K562 (cell line): ENCODE data around the gene ASPG. TPM values are rescaled to one million over a fixed set of nuclear protein-coding genes. Genes with fewer than 3 reads are reported as not detected.
A peak's percentile ranks its signal among the peaks of the same experiment; 100 is the strongest.

Source experiments
- ATAC-seq: fragments of 200-7000 bp; cut with Tn5 transposase; 3 replicates; pipeline ENCODE4 v1.9.1; 2020; ENCODE audit warnings: moderate library complexity
- BruUV-seq: library from RNA; stranded (reverse); fragments of 400-500 nt; replicated peaks from 2 replicates; lab custom pipeline; 2021; lab: Mats Ljungman, UMichigan
- CTCF ChIA-PET: fragments of 300-600 bp; formaldehyde crosslinking; extraction: SDS; loops from one replicate; lab custom pipeline; 2021; ENCODE audit warnings: low intra/inter-chr PET ratio; lab: Yijun Ruan, JAX
- POLR2A ChIA-PET: fragments of 300-600, 350-650 bp; sonication (Branson Sonifier 250); formaldehyde crosslinking; extraction: SDS; loops from one replicate; lab custom pipeline; 2021; ENCODE audit warnings: antibody characterized with exemption, inconsistent platforms; lab: Yijun Ruan, JAX
- DNase-seq, 4 experiments: peaks; one replicate each; pipeline versions ENCODE4 v3.0.0 to v3.0.0-alpha.2; 2011 to 2018; ENCODE audit warnings: low spot score in 3 of 4, mixed read lengths in 3 of 4; ENCODE audit errors: extremely low read depth in 1 of 4
- FAIRE-seq: peaks from 2 replicates; lab custom pipeline; 2011; peaks lifted over from hg19 to GRCh38; lab: Jason Lieb, UNC
- H2AFZ ChIP-seq: 2 replicates; pipeline ENCODE4 v1.6.0; 2011; ENCODE audit warnings: low read depth, low read length, control low read depth, inconsistent platforms
- H3K27ac ChIP-seq: fragments of 200-600 bp; 3 replicates; pipeline ENCODE4 v1.8.0; 2011; ENCODE audit warnings: low read depth, mild to moderate bottlenecking, control low read depth, inconsistent platforms, low read length, moderate library complexity, mixed read lengths; ENCODE audit errors: extremely low read depth
- H3K27me3 ChIP-seq, 2 experiments: fragments of 300-600 bp in 1 of 2; 2 replicates in 1 of 2; 3 replicates in 1 of 2; pipeline versions ENCODE4 v1.6.0 to v1.8.0; 2011; ENCODE audit warnings: inconsistent platforms in 2 of 2, low read length in 2 of 2, mild to moderate bottlenecking in 1 of 2, mixed read lengths in 1 of 2, moderate library complexity in 1 of 2; ENCODE audit not compliant: control insufficient read depth in 2 of 2, insufficient read depth in 2 of 2
- H3K36me3 ChIP-seq: fragments of 300-600 bp; 3 replicates; pipeline ENCODE4 v1.8.0; 2011; ENCODE audit warnings: mild to moderate bottlenecking, low read length, inconsistent platforms; ENCODE audit not compliant: control insufficient read depth, insufficient read depth
- H3K4me1 ChIP-seq, 2 experiments: fragments of 200-600 bp in 1 of 2; replicated peaks in 1 of 2; 2 replicates in 1 of 2; 3 replicates in 1 of 2; pipeline versions ENCODE4 v1.5.1 to v1.8.0; 2011; ENCODE audit warnings: inconsistent platforms in 2 of 2, low read length in 2 of 2, mild to moderate bottlenecking in 1 of 2, mixed read lengths in 1 of 2, moderate library complexity in 1 of 2; ENCODE audit not compliant: control insufficient read depth in 2 of 2, insufficient read depth in 2 of 2
- H3K4me2 ChIP-seq: 2 replicates; pipeline ENCODE4 v1.6.1; 2011; ENCODE audit warnings: low read length, control low read depth, inconsistent platforms, mixed read lengths; ENCODE audit not compliant: insufficient read depth
- H3K4me3 ChIP-seq: fragments of 200-600 bp; sonication (generic), shearing (Covaris generic); 2 replicates; pipeline ENCODE4 v1.5.1; 2016; ENCODE audit warnings: control low read depth, inconsistent platforms
- H3K79me2 ChIP-seq: fragments of 200-600 bp; 3 replicates; pipeline ENCODE4 v1.8.0; 2011; ENCODE audit warnings: low read length, inconsistent platforms; ENCODE audit not compliant: control insufficient read depth, insufficient read depth
- H3K9ac ChIP-seq, 2 experiments: 2 replicates each; pipeline versions ENCODE4 v1.6.0 to v1.6.1; 2011; ENCODE audit warnings: low read depth in 2 of 2, low read length in 2 of 2, control low read depth in 1 of 2, inconsistent platforms in 1 of 2, mild to moderate bottlenecking in 1 of 2, mixed read lengths in 1 of 2; ENCODE audit not compliant: insufficient read depth in 1 of 2
- H3K9me1 ChIP-seq: one replicate; pipeline ENCODE4 v1.6.0; 2011; ENCODE audit warnings: inconsistent platforms, mild to moderate bottlenecking, low read length, moderate library complexity; ENCODE audit not compliant: control insufficient read depth, insufficient read depth
- H3K9me3 ChIP-seq: replicated peaks from 2 replicates; pipeline ENCODE4 v1.5.1; 2011; ENCODE audit warnings: low read depth, low read length, inconsistent platforms; ENCODE audit not compliant: control insufficient read depth, insufficient read depth
- H4K20me1 ChIP-seq: replicated peaks from 2 replicates; pipeline ENCODE4 v1.6.1; 2011; ENCODE audit warnings: low read length, inconsistent platforms, mixed read lengths; ENCODE audit not compliant: control insufficient read depth, insufficient read depth
- ATF4 ChIP-seq: fragments of 450-650 bp; formaldehyde crosslinking; IDR thresholded peaks from 2 replicates; pipeline ENCODE4 v1.4.0; 2022; ENCODE audit warnings: mild to moderate bottlenecking, moderate library complexity
- CSDE1 ChIP-seq, 2 experiments: fragments of 450-650 bp; IDR thresholded peaks; 2 replicates each; pipeline ENCODE4 v1.6.1; 2016; ENCODE audit warnings: mild to moderate bottlenecking in 1 of 2
- SMARCA4 ChIP-seq: fragments of 450-650 bp; IDR thresholded peaks from 2 replicates; pipeline ENCODE4 v1.6.1; 2016
- ZBTB5 ChIP-seq: fragments of 450-650 bp; IDR thresholded peaks from 2 replicates; pipeline ENCODE4 v1.6.1; 2017; ENCODE audit warnings: antibody characterized with exemption
- ZFP36 ChIP-seq: fragments of 150-350 bp; IDR thresholded peaks from 2 replicates; pipeline ENCODE4 v1.6.1; 2018; ENCODE audit warnings: low read length, low read depth; ENCODE audit not compliant: partially characterized antibody
- ZNF143 ChIP-seq: sonication (generic); formaldehyde crosslinking; IDR thresholded peaks from 2 replicates; pipeline ENCODE4 v1.9.0; 2022; ENCODE audit warnings: mild to moderate bottlenecking, missing genetic modification reagents
- WGBS: fragments of 100-300 bp; shearing (Covaris generic); methylation state at CpG from one replicate; pipeline ENCODE4 v1.1.6; 2016; ENCODE audit warnings: low coverage, mixed read lengths; ENCODE audit not compliant: insufficient coverage; ENCODE audit errors: missing lambda C conversion rate; 5-methylcytosine and 5-hydroxymethylcytosine counted together
- in situ Hi-C: fragments of 300-500 bp; cut with MboI; formaldehyde crosslinking; loops from 4 replicates; pipeline ENCODE4 v1.15.0; 2018; ENCODE audit warnings: inconsistent platforms, mixed read lengths
- intact Hi-C: fragments of 100-400 bp; cut with micrococcal nuclease; formaldehyde crosslinking; loops from 2 replicates; pipeline ENCODE4 v1.14.2; 2022
- polyA plus RNA-seq, 8 experiments: library from polyadenylated mRNA; depleted of rRNA in 4 of 8; stranded (reverse) in 5 of 8; unstranded in 3 of 8; fragments of >200 nt; fragmentation: Nextera tagmentation in 2 of 8; fragmentation: Illumina TruSeq in 1 of 8; extraction: Ambion mirVana in 2 of 8; extraction: Trizol in 1 of 8; gene quantifications; 2 replicates each; pipeline versions ENCODE4 v1.2.1 to v1.2.3, GENCODE V29; 2011 to 2014; ENCODE audit warnings: inconsistent platforms in 1 of 8, missing spikeins in 1 of 8
- total RNA-seq, 7 experiments: library from RNA; depleted of rRNA in 6 of 7; stranded (reverse); fragments of >200 nt in 6 of 7; fragmentation: Illumina TruSeq in 2 of 7; extraction: Trizol in 2 of 7; gene quantifications; 2 replicates each; pipeline versions ENCODE4 v1.2.1 to v1.2.3, GENCODE V29; 2011 to 2021; ENCODE audit warnings: low replicate concordance in 1 of 7
- TF ChIP-seq, protein P1 (sequence below): fragments of 250-450 bp; sonication (Bioruptor Pico); IDR thresholded peaks from 2 replicates; pipeline ENCODE4 v1.4.0; 2020; ENCODE audit warnings: mild to moderate bottlenecking, moderate library complexity

Gene ASPG
- total and polyA plus RNA-seq, 9 of the 15 experiments (the other 6 are each of a cell fraction or from before 2014, with no cell fraction given), result 0.18 TPM; not detected in 8

DNA sequence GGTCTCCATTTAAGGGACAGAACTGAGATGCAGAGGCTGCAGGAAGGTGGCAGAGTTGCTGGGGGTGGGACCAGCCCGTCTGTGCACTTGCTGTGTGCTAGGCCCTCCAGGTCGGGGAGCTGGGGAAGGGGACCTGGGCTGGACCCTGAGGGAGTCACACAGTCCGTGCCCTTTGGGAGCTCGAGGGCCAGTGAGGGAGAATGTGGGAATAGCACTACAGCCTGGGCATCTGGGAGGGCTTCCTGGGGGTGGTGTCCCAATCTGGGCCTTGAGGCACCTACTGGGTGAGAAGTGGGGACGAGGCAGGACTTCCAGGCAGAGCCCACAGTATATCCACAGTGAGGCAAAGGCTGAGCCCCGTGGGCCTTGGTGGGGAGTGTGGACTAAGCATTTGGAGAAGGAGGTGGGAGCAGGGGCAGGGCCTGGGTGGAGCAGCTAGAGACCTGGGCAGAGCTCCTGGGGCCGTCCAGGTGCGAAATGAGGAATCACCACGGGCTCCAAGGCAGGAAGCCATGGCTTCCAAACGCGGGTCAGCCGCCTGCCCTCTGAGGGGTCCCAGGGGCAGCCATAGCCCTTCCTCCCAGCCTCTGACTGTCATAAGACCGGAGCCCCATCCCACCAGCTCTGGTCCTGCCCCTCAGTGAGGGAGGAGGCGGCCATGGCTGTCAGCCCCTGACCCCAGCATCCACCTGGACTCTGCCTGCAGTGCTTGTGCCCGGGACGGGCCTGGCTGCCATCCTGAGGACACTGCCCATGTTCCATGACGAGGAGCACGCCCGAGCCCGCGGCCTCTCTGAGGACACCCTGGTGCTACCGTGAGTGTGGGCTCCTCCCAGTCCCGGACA, 6.6 kb downstream of the ASPG start:
- Histone ChIP-seq H3K4me2 (no peak overlapping the region), H3K27me3 (peaks cover 0 to 21% of the 10 kb centered on the region in 2 experiments; a peak in 2 of 5 replicates), H3K79me2 (no peaks in the 10 kb centered on the region), H3K9me1 (no peaks in the 10 kb centered on the region), H3K36me3 (no peaks in the 10 kb centered on the region), H3K9me3 (no peaks in the 10 kb centered on the region), H3K27ac (no peak overlapping the region), H4K20me1 (no peaks in the 10 kb centered on the region), H2AFZ (no peak overlapping the region), H3K9ac (no peak overlapping the region), H3K4me1 (peaks cover 0 to 27% of the 10 kb centered on the region in 2 experiments; a peak in 2 of 5 replicates), H3K4me3 (no peak overlapping the region)
- DNase-seq (no peak), FAIRE-seq (no peak), ATAC-seq (no peak)
- intact Hi-C loops (loop anchor here (5.0 kb wide), 1 partner anchor 470 kb away; no protein-coding TSS in a partner anchor), in situ Hi-C loops (no loop called here)
- 4% methylated on average over 5 of the region's 23 CpGs for WGBS
- ChIA-PET POLR2A (interaction anchor here (0.5 to 0.7 kb wide), 3 partner anchors 41 to 82 kb away, joined by 3 read pairs; no protein-coding TSS in a partner anchor), CTCF (no interaction called here)
- BruUV-seq, result no TSS peak
- TF ChIP-seq CSDE1 (IDR thresholded peaks at IDR 0.05), result no peak
- TF ChIP-seq ZFP36, result peak; percentile 84
- TF ChIP-seq ZNF143 (CRISPR knock-in tag), result no peak

DNA sequence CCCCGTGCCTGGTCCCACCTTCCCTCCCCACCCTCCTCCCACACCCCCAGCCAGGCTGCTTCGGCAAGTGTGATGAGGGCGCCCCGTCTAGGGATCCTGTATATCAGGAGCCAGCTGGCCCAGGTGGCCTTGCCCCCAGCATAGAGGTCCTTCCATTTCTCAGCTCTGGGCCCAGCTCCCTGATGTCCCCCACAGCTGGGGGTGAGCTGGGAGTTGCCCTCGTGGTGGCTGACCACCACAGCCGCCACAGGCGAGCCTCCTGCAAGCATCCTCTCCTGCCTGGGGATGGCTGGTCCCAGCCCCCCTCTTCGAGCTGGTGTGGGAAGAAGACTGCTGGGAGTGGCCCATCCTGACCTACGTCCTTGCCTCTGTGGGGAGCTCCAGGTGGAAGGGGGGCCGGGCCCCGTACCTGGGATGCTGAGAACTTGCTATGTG, 7.4 kb downstream of the ASPG start:
- H2AFZ ChIP-seq, result no peak overlapping the region
- ATAC-seq, result no peak
- no peaks in the 10 kb centered on the region for H4K20me1 ChIP-seq
- no peak overlapping the region for H3K4me2 ChIP-seq
- ChIA-PET POLR2A (interaction anchor here (0.7 kb wide), 1 partner anchor 40 kb away, joined by 3 read pairs; no protein-coding TSS in a partner anchor), CTCF (interaction anchor here (2.3 kb wide), 1 partner anchor 547 kb away, joined by 12 read pairs; no protein-coding TSS in a partner anchor)
- no peaks in the 10 kb centered on the region for H3K9me3 ChIP-seq
- WGBS, result 10% methylated on average over 7 of the region's 11 CpGs
- H3K9me1 ChIP-seq, result no peaks in the 10 kb centered on the region
- peaks cover 0 to 23% of the 10 kb centered on the region in 2 experiments; a peak in 2 of 5 replicates for H3K4me1 ChIP-seq
- intact Hi-C loops, result loop anchor here (5.0 kb wide), 1 partner anchor 469 kb away; no protein-coding TSS in a partner anchor
- in situ Hi-C loops, result no loop called here
- no peaks in the 10 kb centered on the region for H3K79me2 ChIP-seq
- no peak overlapping the region for H3K9ac ChIP-seq
- BruUV-seq, result no TSS peak
- no peaks in the 10 kb centered on the region for H3K36me3 ChIP-seq
- H3K4me3 ChIP-seq, result no peak overlapping the region
- FAIRE-seq, result no peak
- no peak overlapping the region for H3K27ac ChIP-seq
- DNase-seq, result no peak
- H3K27me3 ChIP-seq, result peaks cover 0 to 13% of the 10 kb centered on the region in 2 experiments; a peak in 2 of 5 replicates
- no peak for TF ChIP-seq ATF4 (CRISPR knock-in tag)
- TF ChIP-seq, protein P1, sequence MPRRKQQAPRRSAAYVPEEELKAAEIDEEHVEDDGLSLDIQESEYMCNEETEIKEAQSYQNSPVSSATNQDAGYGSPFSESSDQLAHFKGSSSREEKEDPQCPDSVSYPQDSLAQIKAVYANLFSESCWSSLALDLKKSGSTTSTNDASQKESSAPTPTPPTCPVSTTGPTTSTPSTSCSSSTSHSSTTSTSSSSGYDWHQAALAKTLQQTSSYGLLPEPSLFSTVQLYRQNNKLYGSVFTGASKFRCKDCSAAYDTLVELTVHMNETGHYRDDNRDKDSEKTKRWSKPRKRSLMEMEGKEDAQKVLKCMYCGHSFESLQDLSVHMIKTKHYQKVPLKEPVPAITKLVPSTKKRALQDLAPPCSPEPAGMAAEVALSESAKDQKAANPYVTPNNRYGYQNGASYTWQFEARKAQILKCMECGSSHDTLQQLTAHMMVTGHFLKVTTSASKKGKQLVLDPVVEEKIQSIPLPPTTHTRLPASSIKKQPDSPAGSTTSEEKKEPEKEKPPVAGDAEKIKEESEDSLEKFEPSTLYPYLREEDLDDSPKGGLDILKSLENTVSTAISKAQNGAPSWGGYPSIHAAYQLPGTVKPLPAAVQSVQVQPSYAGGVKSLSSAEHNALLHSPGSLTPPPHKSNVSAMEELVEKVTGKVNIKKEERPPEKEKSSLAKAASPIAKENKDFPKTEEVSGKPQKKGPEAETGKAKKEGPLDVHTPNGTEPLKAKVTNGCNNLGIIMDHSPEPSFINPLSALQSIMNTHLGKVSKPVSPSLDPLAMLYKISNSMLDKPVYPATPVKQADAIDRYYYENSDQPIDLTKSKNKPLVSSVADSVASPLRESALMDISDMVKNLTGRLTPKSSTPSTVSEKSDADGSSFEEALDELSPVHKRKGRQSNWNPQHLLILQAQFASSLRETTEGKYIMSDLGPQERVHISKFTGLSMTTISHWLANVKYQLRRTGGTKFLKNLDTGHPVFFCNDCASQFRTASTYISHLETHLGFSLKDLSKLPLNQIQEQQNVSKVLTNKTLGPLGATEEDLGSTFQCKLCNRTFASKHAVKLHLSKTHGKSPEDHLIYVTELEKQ, result no peak
- TF ChIP-seq ZBTB5, result no peak
- TF ChIP-seq SMARCA4, result no peak
